ENCODE results near the gene NATD1.
"Not testable (repeated sequence)": the region's sequence is repeated elsewhere in the genome, so short reads cannot be mapped to it uniquely, and the experiment has no call there.

The NATD1 gene

DNA sequence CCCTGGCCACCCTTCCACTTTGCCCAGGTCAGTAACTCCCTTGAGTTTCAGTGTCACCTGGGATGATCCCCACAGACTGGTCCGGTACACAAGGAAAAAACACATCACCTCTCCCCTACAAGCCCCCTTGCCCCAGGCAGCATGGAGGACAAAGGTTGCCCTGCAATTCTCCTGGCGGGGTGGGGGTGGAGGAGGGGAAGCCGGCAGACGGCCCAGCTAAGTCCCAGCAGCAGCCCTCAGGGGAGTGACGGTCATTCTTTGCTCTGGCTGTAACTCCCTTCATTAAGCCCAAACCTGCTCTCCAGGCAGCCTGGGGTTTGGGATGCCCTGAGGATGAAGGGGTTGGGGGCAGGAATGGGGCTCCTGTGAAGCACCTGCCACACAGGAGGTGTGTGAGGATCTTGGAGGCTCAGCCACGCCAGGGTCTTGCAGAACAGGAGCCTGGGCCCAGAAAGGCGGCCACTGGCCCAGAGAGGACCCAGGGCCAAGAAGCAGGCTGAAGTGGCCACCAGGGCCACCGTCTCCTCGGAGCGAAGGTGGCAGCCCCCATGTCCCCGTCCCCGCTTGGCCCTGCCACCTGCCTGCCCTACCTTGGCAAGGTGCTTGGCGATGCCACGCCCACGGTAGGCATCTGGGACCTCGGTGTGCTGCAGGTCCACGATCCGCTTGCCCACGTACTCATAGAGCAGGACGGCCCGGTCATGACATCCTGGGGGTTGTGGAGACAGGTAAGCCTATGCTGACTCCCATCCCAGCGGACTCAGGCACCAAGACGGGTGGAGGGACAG lies 9.5 kb downstream of the NATD1 start:
- DNase-seq = no peak

GRCh38 chr17:21242780-21243515 lies 10.3 kb downstream of the NATD1 start:
- no peak for DNase-seq

GRCh38 chr17:21242026-21242697 lies 11.0 kb downstream of the NATD1 start:
- DNase-seq = no peak

GRCh38 chr17:21241564-21241963 lies 11.6 kb downstream of the NATD1 start:
- no peak for DNase-seq

DNA sequence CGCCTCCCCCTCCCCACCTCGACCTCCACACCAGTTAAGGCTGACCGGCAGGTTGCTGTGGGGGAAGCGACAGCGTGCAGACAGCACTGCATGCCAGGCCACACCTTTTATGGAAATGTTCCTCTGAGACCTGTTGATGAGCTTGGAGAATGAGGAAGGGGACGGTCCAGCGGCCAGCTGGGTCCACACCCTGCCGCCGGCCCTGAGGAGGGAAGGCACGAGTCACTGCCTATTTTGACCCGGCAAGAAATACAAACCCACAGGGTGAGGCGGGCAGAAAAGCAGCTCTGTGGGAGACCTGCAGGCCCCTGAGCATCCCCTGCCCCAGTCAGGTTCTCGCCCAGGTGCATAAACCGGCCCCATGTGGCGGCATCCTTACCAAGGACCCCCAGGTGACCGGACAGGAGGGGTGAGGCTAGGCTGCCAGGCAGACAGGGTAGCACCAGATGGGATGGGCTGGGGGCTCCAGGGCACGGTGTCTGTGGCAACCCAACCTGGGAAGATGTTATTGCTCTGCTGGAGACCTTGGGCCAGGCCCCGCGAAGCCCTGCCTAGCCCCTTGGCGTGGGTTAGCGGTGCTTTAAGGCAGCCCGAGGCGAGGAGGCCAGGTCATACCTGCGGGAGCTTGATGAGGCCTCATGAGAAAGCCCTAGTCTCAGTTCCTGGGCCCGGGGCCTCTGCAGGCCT lies 12.7 kb downstream of the NATD1 start:
- DNase-seq = no peak

GRCh38 chr17:21239680-21240368 lies 13.4 kb downstream of the NATD1 start:
- no peak for DNase-seq

GRCh38 chr17:21235921-21236320 lies 17.3 kb downstream of the NATD1 start:
- no peak for DNase-seq

- DNase-seq = no peak
Observed at GRCh38 chr17:21233581-21234347, 19.4 kb downstream of the NATD1 start.

DNA sequence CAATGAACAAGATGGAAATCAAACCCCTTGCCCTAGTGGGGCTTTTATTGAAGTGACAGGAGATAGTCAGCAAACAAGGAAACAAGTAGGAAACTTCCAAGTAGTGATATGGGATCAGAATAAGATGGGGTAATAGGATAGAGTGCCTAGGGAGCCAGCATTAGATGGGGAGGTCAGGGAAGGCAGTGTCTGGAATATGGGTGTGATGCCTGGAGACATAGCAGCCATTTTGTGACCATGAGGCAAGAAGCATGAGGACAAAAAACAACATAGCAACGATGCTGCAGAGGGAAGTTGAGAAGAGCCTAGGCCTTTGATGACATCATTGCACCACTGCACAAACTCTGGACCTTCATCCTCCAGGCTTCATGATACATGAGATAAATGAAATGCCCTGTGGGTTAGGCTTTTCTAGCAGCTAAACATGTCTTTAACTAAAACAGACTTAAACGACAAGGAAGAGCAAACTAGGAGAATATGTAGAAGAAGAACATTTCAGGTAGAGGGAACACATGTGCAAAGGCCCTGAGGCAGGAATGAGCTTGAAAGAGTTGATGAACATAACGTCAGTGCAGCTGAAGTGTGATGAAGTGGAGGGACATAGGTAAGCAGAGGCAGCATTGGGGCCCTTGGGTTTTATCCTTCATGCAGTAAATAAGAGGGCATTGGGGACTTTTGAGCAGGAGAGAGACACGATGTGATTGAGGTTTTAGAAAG lies 21.0 kb downstream of the NATD1 start:
- DNase-seq = no peak

GRCh38 chr17:21231533-21231932 lies 21.7 kb downstream of the NATD1 start:
- no peak for DNase-seq

GRCh38 chr17:21228845-21229244 lies 24.4 kb downstream of the NATD1 start:
- DNase-seq = no peak

DNA sequence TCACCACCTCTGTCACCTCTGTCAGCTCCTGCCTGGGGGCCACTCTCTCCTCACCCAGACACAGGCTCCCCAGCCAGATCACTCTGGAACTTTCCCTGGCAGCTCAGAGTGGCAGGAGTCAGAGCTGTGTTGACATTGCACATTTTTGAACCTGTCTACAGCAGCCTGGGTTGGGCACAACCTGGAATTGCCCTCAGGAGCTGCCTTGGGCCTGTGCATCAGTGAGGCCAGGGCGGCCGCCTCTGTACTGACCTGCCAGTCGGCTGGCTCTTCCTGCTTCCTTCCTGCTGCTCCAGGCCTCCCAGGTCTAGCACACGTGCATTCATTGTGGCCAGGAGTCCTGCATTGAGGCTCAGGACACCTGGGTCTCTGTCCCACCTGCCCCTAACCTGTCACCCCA lies 25.1 kb downstream of the NATD1 start:
- no peak for DNase-seq

DNA sequence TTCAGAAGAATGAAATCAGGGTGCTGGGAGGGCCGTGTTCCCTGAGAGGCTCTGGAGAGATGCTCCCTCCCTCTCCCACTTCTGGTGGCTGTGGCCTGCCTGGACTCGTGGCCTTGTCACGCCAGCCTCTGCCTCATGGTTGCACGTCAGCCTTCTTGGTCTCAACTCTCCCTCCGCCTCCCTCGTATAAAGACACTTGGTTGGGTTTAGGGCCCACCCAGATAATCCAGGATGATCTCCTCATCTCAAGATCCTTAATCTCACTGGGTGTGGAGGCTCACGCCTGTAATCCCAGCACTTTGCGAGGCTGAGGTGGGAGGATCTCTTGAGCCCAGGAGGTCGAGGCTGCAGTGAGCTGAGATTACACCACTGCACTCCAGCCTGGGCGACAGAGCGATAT lies 25.9 kb downstream of the NATD1 start:
- DNase-seq = not testable (repeated sequence)

- no peak for DNase-seq
Observed at GRCh38 chr17:21223086-21223485, 30.1 kb downstream of the NATD1 start.

DNA sequence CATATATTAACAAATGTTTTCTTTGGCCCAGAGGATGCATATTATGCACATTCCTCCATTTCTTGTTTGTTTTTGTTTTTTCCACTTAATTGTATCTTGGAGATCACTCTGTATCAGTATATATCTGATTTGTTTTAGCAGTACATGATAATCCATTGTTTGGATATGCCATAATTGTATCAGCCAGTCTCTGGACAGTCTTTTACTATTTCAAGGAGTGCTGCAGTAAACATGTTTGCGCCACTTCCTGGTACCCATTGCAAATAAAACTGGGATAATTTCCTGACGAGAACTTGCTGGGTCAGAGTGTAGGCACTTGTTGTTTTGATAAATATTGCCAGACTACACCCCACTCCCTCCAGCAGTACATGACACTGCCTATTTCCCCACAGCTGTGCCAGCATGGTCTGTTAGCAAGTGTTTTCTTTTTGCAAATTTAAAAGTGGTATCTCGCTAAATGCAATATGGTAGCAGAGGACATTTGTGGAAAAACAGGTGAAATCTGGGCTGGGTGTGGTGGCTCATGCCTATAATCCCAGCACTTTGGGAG lies 34.3 kb downstream of the NATD1 start:
- DNase-seq = no peak

DNA sequence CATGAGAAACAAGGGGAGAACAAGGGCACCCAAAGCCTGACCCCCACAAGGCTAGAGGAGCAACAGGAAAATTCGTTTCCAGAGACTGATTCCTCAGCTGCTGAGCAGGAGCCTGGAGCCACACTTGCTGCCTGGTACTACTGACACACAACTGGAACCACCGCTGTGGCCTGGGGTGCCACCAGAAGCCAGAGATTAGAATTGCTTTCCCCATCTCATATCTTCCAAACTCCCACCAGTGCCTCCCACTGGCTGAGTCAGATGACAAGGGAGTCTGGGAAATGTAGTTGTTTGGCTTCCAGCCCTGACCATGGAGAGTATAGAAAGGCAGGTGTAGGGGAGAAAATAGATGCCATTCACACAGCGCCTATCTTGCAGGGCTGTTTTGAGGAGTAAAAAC lies 35.1 kb downstream of the NATD1 start:
- peak; percentile 71 for DNase-seq

DNA sequence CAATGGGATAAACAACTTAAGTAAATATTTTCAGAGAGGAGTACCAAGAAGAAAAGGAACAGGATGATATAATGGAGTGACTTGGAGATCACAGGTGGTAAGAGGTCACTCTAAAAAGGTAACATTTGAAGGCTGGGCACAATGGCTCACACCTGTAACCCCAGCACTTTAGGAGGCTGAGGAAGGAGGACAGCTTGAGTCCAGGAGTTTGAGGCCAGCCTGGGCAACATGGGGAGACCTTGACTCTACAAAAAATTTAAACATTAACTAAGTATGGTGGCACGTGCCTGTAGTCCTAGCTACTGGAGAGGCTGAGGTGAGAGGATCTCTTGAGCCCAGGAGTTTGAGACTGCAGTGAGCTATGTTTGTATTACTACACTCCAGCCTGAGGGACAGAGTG lies 35.9 kb downstream of the NATD1 start:
- no peak for DNase-seq

- no peak for DNase-seq
Observed at GRCh38 chr17:21215935-21216334, 37.3 kb downstream of the NATD1 start.

DNA sequence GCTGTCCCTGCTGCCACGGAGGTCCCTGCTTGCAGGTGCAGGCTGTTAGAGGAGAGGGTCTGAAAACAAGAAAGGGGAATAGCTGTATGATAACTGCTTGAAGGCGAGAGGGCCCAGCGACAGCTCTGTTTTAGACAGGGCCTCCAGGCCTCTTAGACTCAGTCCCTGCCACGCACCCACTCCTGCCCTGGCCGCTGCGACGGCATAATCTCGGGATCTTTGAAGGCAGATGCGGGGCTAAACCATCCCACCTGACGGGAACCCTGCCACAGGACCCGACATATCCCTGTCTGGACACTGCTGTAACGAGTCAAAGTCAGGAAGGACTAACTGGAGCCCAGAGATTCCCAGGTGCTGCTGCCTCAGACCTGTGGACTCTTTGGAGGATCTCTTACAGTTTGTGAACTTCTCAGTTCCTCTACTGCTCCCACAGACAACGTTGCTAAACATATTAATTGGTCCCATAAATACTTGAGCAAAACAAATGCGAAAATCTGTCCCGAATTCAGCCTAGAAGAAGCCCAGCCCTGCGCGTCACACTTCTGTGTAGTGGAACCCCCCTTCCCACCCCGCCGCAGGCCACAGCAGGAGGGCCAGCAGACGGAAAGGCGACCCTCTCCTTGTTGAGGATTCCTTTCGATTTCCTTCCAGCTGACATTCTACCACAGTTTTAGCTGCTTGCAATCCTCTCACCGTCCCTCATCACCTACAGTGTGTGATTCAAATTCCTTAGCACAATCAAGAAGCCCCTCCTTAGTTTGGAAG lies 38.3 kb downstream of the NATD1 start:
- DNase-seq = no peak

Measured in activated effector memory CD4-positive, alpha-beta T cell treated with anti-CD3 and anti-CD28 coated beads, Interleukin-2, amount 50 U/mL, for 16 hours (primary cell).